CD4-positive, alpha-beta T cell (primary cell): ENCODE results near the gene RSPO3. TPM values are rescaled to one million over a fixed set of nuclear protein-coding genes. Genes with fewer than 3 reads are reported as not detected.

Experiments used
- ATAC-seq: fragments of 200-7000 bp; cut with Tn5 transposase; one replicate; pipeline ENCODE4 v1.10.0; 2022; ENCODE audit warnings: mild to moderate bottlenecking; ENCODE audit not compliant: poor library complexity
- CTCF ChIA-PET: fragments of 350-600 bp; sonication (Branson Sonifier 250); formaldehyde crosslinking; loops from one replicate; lab custom pipeline; 2021; ENCODE audit warnings: antibody characterized with exemption, inconsistent platforms; lab: Charles Lee
- POLR2A ChIA-PET: fragments of 350-600 bp; sonication (Branson Sonifier 250); formaldehyde crosslinking; loops from one replicate; lab custom pipeline; 2021; ENCODE audit warnings: antibody characterized with exemption, inconsistent platforms; lab: Charles Lee
- DNase-seq, 14 experiments: peaks; one replicate each; pipeline ENCODE4 v3.0.0-alpha.2; 2013 to 2020; ENCODE audit warnings: mixed read lengths in 2 of 14
- H3K27ac ChIP-seq, 2 donors: one replicate each; pipeline versions ENCODE4 v1.5.1 to v1.7.0; 2013; ENCODE audit warnings: low read length in 2 of 2, low read depth in 1 of 2, mild to moderate bottlenecking in 1 of 2
- H3K27me3 ChIP-seq, 2 experiments: 1 replicate in 1 of 2; 2 replicates in 1 of 2; pipeline versions ENCODE4 v1.6.1 to v1.7.0; 2013; ENCODE audit warnings: low read length in 2 of 2, control low read depth in 1 of 2, mild to moderate bottlenecking in 1 of 2, moderate library complexity in 1 of 2; ENCODE audit not compliant: insufficient read depth in 2 of 2, control insufficient read depth in 1 of 2
- H3K36me3 ChIP-seq: one replicate; pipeline ENCODE4 v1.6.1; 2013; ENCODE audit warnings: low read length, control low read depth; ENCODE audit not compliant: insufficient read depth
- H3K4me1 ChIP-seq: one replicate; pipeline ENCODE4 v1.6.1; 2013; ENCODE audit warnings: low read length, control low read depth; ENCODE audit not compliant: insufficient read depth
- H3K4me3 ChIP-seq: one replicate; pipeline ENCODE4 v1.5.1; 2013; ENCODE audit warnings: mild to moderate bottlenecking, low read length, moderate library complexity
- H3K9me3 ChIP-seq, 2 experiments: 1 replicate in 1 of 2; 2 replicates in 1 of 2; pipeline versions ENCODE4 v1.6.1 to v1.7.0; 2013; ENCODE audit warnings: low read length in 2 of 2, mild to moderate bottlenecking in 2 of 2, control low read depth in 1 of 2, moderate library complexity in 1 of 2; ENCODE audit not compliant: control insufficient read depth in 1 of 2, insufficient read depth in 1 of 2
- H3K27ac Mint-ChIP-seq: one replicate; pipeline ENCODE4 v1.8.0; 2020; ENCODE audit warnings: mixed read lengths
- H3K27me3 Mint-ChIP-seq: one replicate; pipeline ENCODE4 v1.8.0; 2021; ENCODE audit warnings: mixed read lengths
- H3K36me3 Mint-ChIP-seq: one replicate; pipeline ENCODE4 v1.8.0; 2021; ENCODE audit warnings: low read depth, mixed read lengths
- H3K4me1 Mint-ChIP-seq: one replicate; pipeline ENCODE4 v1.8.0; 2021; ENCODE audit warnings: low read depth, mixed read lengths
- H3K4me3 Mint-ChIP-seq: one replicate; pipeline ENCODE4 v1.8.0; 2020; ENCODE audit warnings: mild to moderate bottlenecking, mixed read lengths
- H3K9me3 Mint-ChIP-seq: one replicate; pipeline ENCODE4 v1.8.0; 2020; ENCODE audit warnings: mixed read lengths
- CTCF ChIP-seq: fragments of 200-600 bp; IDR thresholded peaks from one replicate; pipeline ENCODE4 v1.8.0; 2022; ENCODE audit warnings: antibody characterized with exemption, mild to moderate bottlenecking
- intact Hi-C, 2 experiments: fragments of 100-400 bp; cut with DNase I in 1 of 2; cut with micrococcal nuclease in 1 of 2; formaldehyde crosslinking; loops; one replicate each; pipeline versions ENCODE4 v1.15.1 to v1.9.0; 2023 to 2025; cut with DNase I, micrococcal nuclease
- total RNA-seq, 174 experiments: library from RNA in 2 of 174; stranded (reverse) in 2 of 174; gene quantifications; one replicate each; pipeline ENCODE4 v1.2.3 and lab custom pipeline; 2021 to 2026

Gene RSPO3
- total RNA-seq, 2 experiments from 2014 or later: not detected

GRCh38 chr6:127177030-127177922 lies 58.8 kb downstream of the RSPO3 start:
- Histone ChIP-seq H3K36me3 (no peaks in the 10 kb centered on the region), H3K9me3 (no peaks in the 10 kb centered on the region), H3K27ac (no peak overlapping the region), H3K4me1 (no peaks in the 10 kb centered on the region), H3K4me3 (no peak overlapping the region), H3K27me3 (peaks cover 0 to 12% of the 10 kb centered on the region in 2 experiments)
- Mint-ChIP-seq H3K27me3 (peaks cover 29% of the 10 kb centered on the region), H3K9me3 (no peaks in the 10 kb centered on the region), H3K4me3 (no peak overlapping the region), H3K4me1 (no peaks in the 10 kb centered on the region), H3K27ac (no peak overlapping the region), H3K36me3 (no peaks in the 10 kb centered on the region)
- TF ChIP-seq CTCF: no peak
- DNase-seq: no peak
- no peak for ATAC-seq
- intact Hi-C loops: no loop called here
- POLR2A ChIA-PET: no interaction called here
- CTCF ChIA-PET: no interaction called here

GRCh38 chr6:127177923-127178231 lies 59.4 kb downstream of the RSPO3 start:
- ATAC-seq (no peak), DNase-seq (no peak)
- no peaks in the 10 kb centered on the region for H3K36me3 Mint-ChIP-seq
- ChIA-PET POLR2A (no interaction called here), CTCF (no interaction called here)
- intact Hi-C loops: no loop called here
- no peaks in the 10 kb centered on the region for H3K9me3 Mint-ChIP-seq
- no peak for TF ChIP-seq CTCF
- Histone ChIP-seq H3K4me1 (no peaks in the 10 kb centered on the region), H3K9me3 (no peaks in the 10 kb centered on the region), H3K27ac (no peak overlapping the region), H3K36me3 (no peaks in the 10 kb centered on the region), H3K27me3 (peaks cover 0 to 12% of the 10 kb centered on the region in 2 experiments), H3K4me3 (no peak overlapping the region)
- H3K4me3 Mint-ChIP-seq: no peak overlapping the region
- H3K27me3 Mint-ChIP-seq: peaks cover 29% of the 10 kb centered on the region
- no peak overlapping the region for H3K27ac Mint-ChIP-seq
- H3K4me1 Mint-ChIP-seq: no peaks in the 10 kb centered on the region

GRCh38 chr6:127178746-127179145 lies 60.3 kb downstream of the RSPO3 start:
- H3K27ac Mint-ChIP-seq: no peak overlapping the region
- ChIA-PET CTCF (no interaction called here), POLR2A (no interaction called here)
- no peaks in the 10 kb centered on the region for H3K9me3 ChIP-seq
- no peak for DNase-seq
- no peaks in the 10 kb centered on the region for H3K36me3 Mint-ChIP-seq
- H3K4me3 ChIP-seq: no peak overlapping the region
- no peak overlapping the region for H3K4me3 Mint-ChIP-seq
- no peaks in the 10 kb centered on the region for H3K9me3 Mint-ChIP-seq
- H3K27me3 ChIP-seq: peaks cover 0 to 12% of the 10 kb centered on the region in 2 experiments
- peaks cover 31% of the 10 kb centered on the region for H3K27me3 Mint-ChIP-seq
- ATAC-seq: no peak
- TF ChIP-seq CTCF: no peak
- intact Hi-C loops: no loop called here
- no peaks in the 10 kb centered on the region for H3K36me3 ChIP-seq
- H3K4me1 ChIP-seq: no peaks in the 10 kb centered on the region
- no peaks in the 10 kb centered on the region for H3K4me1 Mint-ChIP-seq
- no peak overlapping the region for H3K27ac ChIP-seq
